Measurements from ENCODE around the gene SORCS2. TPM values are rescaled to one million over a fixed set of nuclear protein-coding genes. Genes with fewer than 3 reads are reported as not detected.

SORCS2 gene
- total and polyA plus RNA-seq, 2 of the 8 experiments (the other 6 are each of a cell fraction or from before 2014, with no cell fraction given) = 0.36 to 1.8 TPM

GRCh38 chr4:7646384-7647061 is 454.2 kb downstream of the SORCS2 start (continued):
- TF ChIP-seq CHD7 (IDR thresholded peaks at IDR 0.05; ENCODE audit: insufficient replicate concordance, low read length) (no peak), E2F6 (IDR thresholded peaks at IDR 0.05) (no peak), SIX5 (IDR thresholded peaks at IDR 0.05; ENCODE audit: low read depth, low read length) (no peak), YY1 (IDR thresholded peaks at IDR 0.05; ENCODE audit: low read depth, low read length) (no peak)
